Measurements from ENCODE around the gene APOM.

DNA sequence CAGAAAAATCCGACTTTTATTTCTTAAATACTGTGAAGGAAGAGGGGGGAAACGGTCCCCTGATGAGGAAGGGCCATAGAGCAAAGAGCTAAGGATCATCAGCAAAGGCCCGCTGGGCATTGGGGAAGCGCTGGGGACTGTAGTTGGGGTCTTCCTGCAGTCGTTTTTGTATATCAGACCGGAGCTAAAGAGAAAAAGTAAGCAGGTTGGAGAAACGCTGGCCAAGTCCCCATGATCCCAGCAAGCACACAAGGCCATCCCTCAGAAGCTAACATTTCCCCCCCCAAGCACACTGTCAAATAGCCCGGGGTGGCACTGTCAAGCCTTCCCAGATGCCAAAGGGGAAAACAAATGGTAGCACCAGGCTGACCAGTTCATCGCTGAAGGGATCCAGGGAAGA, 16.7 kb upstream of the APOM start:
- TF ChIP-seq, protein P1, sequence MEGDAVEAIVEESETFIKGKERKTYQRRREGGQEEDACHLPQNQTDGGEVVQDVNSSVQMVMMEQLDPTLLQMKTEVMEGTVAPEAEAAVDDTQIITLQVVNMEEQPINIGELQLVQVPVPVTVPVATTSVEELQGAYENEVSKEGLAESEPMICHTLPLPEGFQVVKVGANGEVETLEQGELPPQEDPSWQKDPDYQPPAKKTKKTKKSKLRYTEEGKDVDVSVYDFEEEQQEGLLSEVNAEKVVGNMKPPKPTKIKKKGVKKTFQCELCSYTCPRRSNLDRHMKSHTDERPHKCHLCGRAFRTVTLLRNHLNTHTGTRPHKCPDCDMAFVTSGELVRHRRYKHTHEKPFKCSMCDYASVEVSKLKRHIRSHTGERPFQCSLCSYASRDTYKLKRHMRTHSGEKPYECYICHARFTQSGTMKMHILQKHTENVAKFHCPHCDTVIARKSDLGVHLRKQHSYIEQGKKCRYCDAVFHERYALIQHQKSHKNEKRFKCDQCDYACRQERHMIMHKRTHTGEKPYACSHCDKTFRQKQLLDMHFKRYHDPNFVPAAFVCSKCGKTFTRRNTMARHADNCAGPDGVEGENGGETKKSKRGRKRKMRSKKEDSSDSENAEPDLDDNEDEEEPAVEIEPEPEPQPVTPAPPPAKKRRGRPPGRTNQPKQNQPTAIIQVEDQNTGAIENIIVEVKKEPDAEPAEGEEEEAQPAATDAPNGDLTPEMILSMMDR (IDR thresholded peaks at IDR 0.05), result no peak
- TF ChIP-seq POLR2A (IDR thresholded peaks at IDR 0.05) (no peak), EP300 (IDR thresholded peaks at IDR 0.05) (no peak)

Data from ovary (tissue), 3 donors.